ENCODE results near the gene NXNL1. TPM values are rescaled to one million over a fixed set of nuclear protein-coding genes. Genes with fewer than 3 reads are reported as not detected.

NXNL1 gene
- total and polyA plus RNA-seq, 2 of the 8 experiments (the other 6 are each of a cell fraction or from before 2014, with no cell fraction given), result not detected

GRCh38 chr19:17414097-17414496, 46.6 kb downstream of the NXNL1 start:
- TF ChIP-seq POU5F1 (IDR thresholded peaks at IDR 0.05; ENCODE audit: low read depth, low read length) (no peak), SP2 (IDR thresholded peaks at IDR 0.05; ENCODE audit: low read length) (no peak), GTF2F1 (IDR thresholded peaks at IDR 0.05; ENCODE audit: borderline replicate concordance, low read depth, low read length) (no peak), CBX8 (IDR thresholded peaks at IDR 0.05; ENCODE audit: borderline replicate concordance, low read depth, low read length) (no peak), SP4 (IDR thresholded peaks at IDR 0.05; ENCODE audit: low read length) (no peak), CHD2 (IDR thresholded peaks at IDR 0.05; ENCODE audit: low read length) (no peak), CEBPB (IDR thresholded peaks at IDR 0.05; ENCODE audit: low read depth, low read length) (no peak)
- H2AK5ac ChIP-seq (ENCODE audit: low read depth, low read length), result no peak overlapping the region
- H3K4me2 ChIP-seq (ENCODE audit: insufficient read depth in 1 of 2, low read depth in 2 of 2, low read length in 2 of 2), result peak overlapping the region in 1 of 2 experiments; percentile 76; a peak in 1 of 4 replicates

More at GRCh38 chr19:17414097-17414496, 46.6 kb downstream of the NXNL1 start:
- Histone ChIP-seq H3K27me3 (replicated peaks in 1 of 4; ENCODE audit: control insufficient read depth in 3 of 4, extremely low read depth in 1 of 4, insufficient read depth in 3 of 4, low read length in 3 of 4) (peaks cover 0 to 6% (median 0%) of the 10 kb centered on the region in 4 experiments; a peak in 2 of 7 replicates), H4K20me1 (replicated peaks in 1 of 2; ENCODE audit: control insufficient read depth in 1 of 2, insufficient read depth in 2 of 2, low read length in 2 of 2) (no peaks in the 10 kb centered on the region), H3K36me3 (ENCODE audit: control insufficient read depth in 2 of 4, insufficient read depth in 4 of 4, low read length in 3 of 4) (peaks cover 0 to 7% (median 0%) of the 10 kb centered on the region in 4 experiments; a peak in 2 of 8 replicates), H2BK5ac (ENCODE audit: low read depth, low read length) (no peak overlapping the region), H3K4me3 (ENCODE audit: extremely low read depth in 1 of 4, insufficient read depth in 2 of 4, low read depth in 3 of 4, low read length in 4 of 4) (no peak overlapping the region), H3K23ac (ENCODE audit: insufficient read length) (no peak overlapping the region), H3K56ac (replicated peaks; ENCODE audit: insufficient read length, low read depth, low read length) (no peak overlapping the region), H4K5ac (ENCODE audit: insufficient read length, low read depth, low read length) (no peak overlapping the region), H3K9me3 (ENCODE audit: insufficient read depth in 2 of 2, low read depth in 1 of 2, low read length in 1 of 2) (no peaks in the 10 kb centered on the region), H4K8ac (ENCODE audit: extremely low read depth, insufficient read depth, low read length) (no peak overlapping the region), H2BK12ac (ENCODE audit: low read depth, low read length) (peak overlapping the region; percentile 98; the same call in 1 of the 2 replicates), H2BK20ac (ENCODE audit: low read length) (no peak overlapping the region), H3K79me1 (ENCODE audit: low read depth, low read length) (no peaks in the 10 kb centered on the region), H4K91ac (replicated peaks; ENCODE audit: insufficient read length, low read length) (no peak overlapping the region), H3K23me2 (ENCODE audit: low read depth, low read length) (peaks cover under 1% of the 10 kb centered on the region; the same call in 1 of the 2 replicates), H2BK120ac (replicated peaks; ENCODE audit: low read depth, low read length) (no peak overlapping the region), H3K4ac (replicated peaks; ENCODE audit: insufficient read length, low read depth, low read length) (no peak overlapping the region), H3K27ac (ENCODE audit: low read depth, low read length) (no peak overlapping the region), H2AFZ (ENCODE audit: low read length) (no peak overlapping the region), H3K79me2 (ENCODE audit: control insufficient read depth in 1 of 2, insufficient read depth in 2 of 2, low read length in 2 of 2) (no peaks in the 10 kb centered on the region), H3K18ac (ENCODE audit: extremely low read depth, low read length) (peak overlapping the region; percentile 56; the same call in 1 of the 2 replicates), H2BK15ac (ENCODE audit: low read length) (no peak overlapping the region), H3K14ac (ENCODE audit: insufficient read length) (no peak overlapping the region), H3K9ac (replicated peaks in 1 of 4; ENCODE audit: extremely low read depth in 1 of 4, low read depth in 3 of 4, low read length in 3 of 4) (no peak overlapping the region), H3K4me1 (replicated peaks in 1 of 4; ENCODE audit: control insufficient read depth in 3 of 4, insufficient read depth in 4 of 4, low read length in 3 of 4) (peaks cover 2 to 11% (median 4%) of the 10 kb centered on the region in 4 experiments; a peak in 5 of 7 replicates)
- 93% methylated on average over 8 of the region's 8 CpGs; no CpG with 5 or more reads in 1 of the 2 experiments for WGBS, 2 experiments (ENCODE audit: extremely low coverage in 1 of 2, insufficient coverage in 1 of 2, insufficient read length in 1 of 2, insufficient replicate concordance in 2 of 2, low coverage in 1 of 2, low lambda C conversion rate in 2 of 2, missing lambda C conversion rate in 1 of 2)
- no peak for DNase-seq (ENCODE audit: low read depth in 1 of 2, low spot score in 2 of 2)
- CTCF ChIA-PET (ENCODE audit: partially characterized antibody), result no interaction called here
- no peak for FAIRE-seq
- POLR2A ChIA-PET (ENCODE audit: partially characterized antibody), result interaction anchor here (0.9 to 6.1 kb wide), 3 partner anchors 9 to 11 kb away, joined by 4 to 44 read pairs (median 12); partner anchors contain the start of gene BST2

Data from H1 (cell line).